Spleen (tissue), 11 donors: ENCODE data around the gene DYSF. TPM values are rescaled to one million over a fixed set of nuclear protein-coding genes. Genes with fewer than 3 reads are reported as not detected.

Experiments
- DNase-seq: peaks from one replicate; pipeline ENCODE4 v3.0.0-alpha.2; 2020
- H3K27ac ChIP-seq, 8 donors: fragments of 200-600 bp; sonication (generic) in 7 of 8; 1 replicate in 4 of 8; 2 replicates in 4 of 8; pipeline versions ENCODE4 v1.5.0 to v1.8.0; 2016 to 2021; ENCODE audit warnings: inconsistent platforms in 4 of 8, mild to moderate bottlenecking in 4 of 8, moderate library complexity in 1 of 8
- H3K27me3 ChIP-seq, 7 donors: fragments of 200-600 bp; sonication (generic) in 6 of 7; replicated peaks in 1 of 7; 1 replicate in 4 of 7; 2 replicates in 3 of 7; pipeline versions ENCODE4 v1.5.0 to v1.8.0; 2016 to 2021; ENCODE audit warnings: inconsistent platforms in 3 of 7, mild to moderate bottlenecking in 1 of 7
- H3K36me3 ChIP-seq, 6 donors: fragments of 200-600 bp; sonication (generic) in 5 of 6; 1 replicate in 4 of 6; 2 replicates in 2 of 6; pipeline versions ENCODE4 v1.5.0 to v1.8.0; 2016 to 2021; ENCODE audit warnings: inconsistent platforms in 2 of 6
- H3K4me1 ChIP-seq, 6 donors: fragments of 200-600 bp; sonication (generic) in 5 of 6; 1 replicate in 3 of 6; 2 replicates in 3 of 6; pipeline versions ENCODE4 v1.5.0 to v1.8.0; 2016 to 2021; ENCODE audit warnings: inconsistent platforms in 3 of 6
- H3K4me3 ChIP-seq, 8 donors: fragments of 200-600 bp; sonication (generic) in 7 of 8; 1 replicate in 4 of 8; 2 replicates in 4 of 8; pipeline versions ENCODE4 v1.5.0 to v1.8.0; 2016 to 2021; ENCODE audit warnings: inconsistent platforms in 4 of 8, mild to moderate bottlenecking in 4 of 8, moderate library complexity in 2 of 8
- H3K9me3 ChIP-seq, 8 donors: fragments of 200-600 bp; sonication (generic) in 7 of 8; 1 replicate in 4 of 8; 2 replicates in 4 of 8; pipeline versions ENCODE4 v1.5.0 to v1.8.0; 2016 to 2021; ENCODE audit warnings: inconsistent platforms in 4 of 8
- CTCF ChIP-seq, 11 experiments: fragments of 200-600 bp in 7 of 11; fragments of 450-650 bp in 4 of 11; sonication (generic) in 4 of 11; IDR thresholded peaks in 8 of 11; conservative IDR thresholded peaks in 3 of 11; 1 replicate in 7 of 11; 2 replicates in 4 of 11; pipeline versions ENCODE4 v1.4.0 to v1.8.0; 2016 to 2021; ENCODE audit warnings: antibody characterized with exemption in 11 of 11, inconsistent platforms in 4 of 11, mild to moderate bottlenecking in 1 of 11
- POLR2A ChIP-seq, 3 donors: fragments of 450-650 bp; IDR thresholded peaks; one replicate each; pipeline ENCODE4 v1.5.1; 2017; ENCODE audit warnings: antibody characterized with exemption in 3 of 3, mild to moderate bottlenecking in 1 of 3
- POLR2AphosphoS5 ChIP-seq, 3 donors: sonication (generic); formaldehyde crosslinking; IDR thresholded peaks; one replicate each; pipeline ENCODE4 v1.5.1; 2017; ENCODE audit warnings: antibody characterized with exemption in 3 of 3
- WGBS, 5 donors: extraction: QIAGEN DNeasy Blood & Tissue Kit in 3 of 5; methylation state at CpG; one replicate each; pipeline versions ENCODE4 v1.1.5 to v1.1.7; 2013 to 2018; 5-methylcytosine and 5-hydroxymethylcytosine counted together
- intact Hi-C: fragments of 100-400 bp; cut with DNase I; formaldehyde crosslinking; loops from one replicate; pipeline ENCODE4 v1.15.0; 2023; ENCODE audit warnings: low total_unique reads
- polyA plus RNA-seq, 3 donors: library from polyadenylated mRNA; stranded (reverse); fragments of 200-250 nt; gene quantifications; one replicate each; pipeline ENCODE4 v1.2.1, GENCODE V29; 2013
- total RNA-seq, 7 donors: library from RNA; depleted of rRNA in 3 of 7; stranded (reverse); fragments of >200 nt in 3 of 7; fragmentation: NEBNext Ultra II Directional in 4 of 7; extraction: Animal tissue kit (Norgen Biotek cat#: 25700) in 4 of 7; gene quantifications; one replicate each; pipeline versions ENCODE4 v1.1.0 to v1.2.1, GENCODE V29; 2016 to 2021
- donor health status: healthy with polysubstance abuse.
- donor health status: DM: no; HTN: no; CAD: no; lungs with moderate emphysema.
- donor health status: DM: no; HTN: no; CAD: no.
- donor health status: Bipolar disorder and iron deficiency.
- donor health status: healthy.
- donor health status: DM: no; HTN: no; CAD: no.
- donor health status: DM: yes; HTN: yes; CAD: no.

DYSF gene
- total and polyA plus RNA-seq, 10 donors = 4.0 to 287 (median 124) TPM

- H3K36me3 ChIP-seq = peaks cover 0 to 20% (median 0%) of the 10 kb centered on the region in 6 donors
- no peak overlapping the region for H3K4me3 ChIP-seq
- WGBS, 5 donors = 71 to 87% (median 84%) methylated on average over 6 of the region's 6 CpGs
- peak overlapping the region in 1 of 8 donors; percentile 89 for H3K27ac ChIP-seq
- H3K27me3 ChIP-seq = peaks cover 0 to 66% (median 9%) of the 10 kb centered on the region in 7 donors
- peaks cover 0 to 16% (median 7%) of the 10 kb centered on the region in 8 donors for H3K9me3 ChIP-seq
- intact Hi-C loops = no loop called here
- peaks cover 8 to 90% (median 46%) of the 10 kb centered on the region in 6 donors for H3K4me1 ChIP-seq
- TF ChIP-seq POLR2AphosphoS5 (IDR thresholded peaks at IDR 0.05) = no peak
- TF ChIP-seq CTCF (IDR thresholded peaks at IDR 0.05 in 8 of 11, conservative IDR thresholded peaks at IDR 0.05 in 3 of 11) = no peak
- TF ChIP-seq POLR2A (IDR thresholded peaks at IDR 0.05) = no peak
- DNase-seq = no peak
Observed at GRCh38 chr2:71464389-71464788, 11.0 kb downstream of the DYSF start.

- intact Hi-C loops = no loop called here
- peaks cover 0 to 16% (median 7%) of the 10 kb centered on the region in 8 donors for H3K9me3 ChIP-seq
- peak overlapping the region in 4 of 8 donors; percentile 64 to 74 (median 69) for H3K4me3 ChIP-seq
- H3K4me1 ChIP-seq = peaks cover 8 to 90% (median 47%) of the 10 kb centered on the region in 6 donors
- WGBS, 5 donors = 61 to 70% (median 65%) methylated on average over 11 of the region's 11 CpGs
- peak overlapping the region in 3 of 8 donors; percentile 79 to 89 (median 80) for H3K27ac ChIP-seq
- H3K27me3 ChIP-seq = peaks cover 0 to 73% (median 9%) of the 10 kb centered on the region in 7 donors
- peaks cover 0 to 12% (median 0%) of the 10 kb centered on the region in 6 donors for H3K36me3 ChIP-seq
- TF ChIP-seq POLR2AphosphoS5 (IDR thresholded peaks at IDR 0.05) (no peak), CTCF (IDR thresholded peaks at IDR 0.05 in 8 of 11, conservative IDR thresholded peaks at IDR 0.05 in 3 of 11) (no peak)
- no peak for DNase-seq
Observed at GRCh38 chr2:71465356-71465755, 12.0 kb downstream of the DYSF start.

- TF ChIP-seq POLR2A (IDR thresholded peaks at IDR 0.05) (no peak), CTCF (IDR thresholded peaks at IDR 0.05 in 8 of 11, conservative IDR thresholded peaks at IDR 0.05 in 3 of 11) (no peak), POLR2AphosphoS5 (IDR thresholded peaks at IDR 0.05) (no peak)
- 7 to 26% (median 11%) methylated on average over 15 to 23 of the region's 23 CpGs for WGBS, 5 donors
- H3K27ac ChIP-seq = peak overlapping the region in 7 of 8 donors; percentile 73 to 89 (median 79)
- peaks cover 0 to 73% (median 9%) of the 10 kb centered on the region in 7 donors for H3K27me3 ChIP-seq
- H3K4me3 ChIP-seq = peak overlapping the region; percentile 48 to 74 (median 66)
- H3K36me3 ChIP-seq = peaks cover 0 to 12% (median 0%) of the 10 kb centered on the region in 6 donors
- peaks cover 8 to 89% (median 45%) of the 10 kb centered on the region in 6 donors for H3K4me1 ChIP-seq
- peaks cover 0 to 16% (median 7%) of the 10 kb centered on the region in 8 donors for H3K9me3 ChIP-seq
- intact Hi-C loops = no loop called here
- DNase-seq = no peak
Observed at GRCh38 chr2:71465961-71466300, 12.6 kb downstream of the DYSF start.

- WGBS, 5 donors = 0 to 2% (median 1%) methylated on average over 44 to 78 of the region's 78 CpGs
- H3K27me3 ChIP-seq = peaks cover 0 to 73% (median 9%) of the 10 kb centered on the region in 7 donors
Observed at GRCh38 chr2:71466301-71467179, 13.2 kb downstream of the DYSF start.

More at GRCh38 chr2:71466301-71467179, 13.2 kb downstream of the DYSF start:
- peaks cover 0 to 16% (median 7%) of the 10 kb centered on the region in 8 donors for H3K9me3 ChIP-seq
- peak overlapping the region; percentile 22 to 89 (median 78) for H3K27ac ChIP-seq
- intact Hi-C loops = no loop called here
- peaks cover 8 to 91% (median 43%) of the 10 kb centered on the region in 6 donors for H3K4me1 ChIP-seq
- peak; percentile 86 for DNase-seq
- peaks cover 0 to 12% (median 0%) of the 10 kb centered on the region in 6 donors for H3K36me3 ChIP-seq
- TF ChIP-seq CTCF (IDR thresholded peaks at IDR 0.05 in 8 of 11, conservative IDR thresholded peaks at IDR 0.05 in 3 of 11) = no peak
- peak; percentile 24 to 84 (median 78) for TF ChIP-seq POLR2AphosphoS5 (IDR thresholded peaks at IDR 0.05)
- peak in 1 of 3 donors; percentile 35 for TF ChIP-seq POLR2A (IDR thresholded peaks at IDR 0.05)
- peak overlapping the region; percentile 48 to 74 (median 66) for H3K4me3 ChIP-seq
